Activated CD8-positive, alpha-beta memory T cell treated with anti-CD3 and anti-CD28 coated beads, Interleukin-2, amount 50 U/mL, for 48 hours (primary cell): ENCODE measurements around the gene MRPL23.
"Not testable (repeated sequence)": the region's sequence is repeated elsewhere in the genome, so short reads cannot be mapped to it uniquely, and the experiment has no call there.

Experiments used
- DNase-seq: peaks from one replicate; pipeline ENCODE4 v3.0.0-alpha.2; 2020

MRPL23 gene

DNA sequence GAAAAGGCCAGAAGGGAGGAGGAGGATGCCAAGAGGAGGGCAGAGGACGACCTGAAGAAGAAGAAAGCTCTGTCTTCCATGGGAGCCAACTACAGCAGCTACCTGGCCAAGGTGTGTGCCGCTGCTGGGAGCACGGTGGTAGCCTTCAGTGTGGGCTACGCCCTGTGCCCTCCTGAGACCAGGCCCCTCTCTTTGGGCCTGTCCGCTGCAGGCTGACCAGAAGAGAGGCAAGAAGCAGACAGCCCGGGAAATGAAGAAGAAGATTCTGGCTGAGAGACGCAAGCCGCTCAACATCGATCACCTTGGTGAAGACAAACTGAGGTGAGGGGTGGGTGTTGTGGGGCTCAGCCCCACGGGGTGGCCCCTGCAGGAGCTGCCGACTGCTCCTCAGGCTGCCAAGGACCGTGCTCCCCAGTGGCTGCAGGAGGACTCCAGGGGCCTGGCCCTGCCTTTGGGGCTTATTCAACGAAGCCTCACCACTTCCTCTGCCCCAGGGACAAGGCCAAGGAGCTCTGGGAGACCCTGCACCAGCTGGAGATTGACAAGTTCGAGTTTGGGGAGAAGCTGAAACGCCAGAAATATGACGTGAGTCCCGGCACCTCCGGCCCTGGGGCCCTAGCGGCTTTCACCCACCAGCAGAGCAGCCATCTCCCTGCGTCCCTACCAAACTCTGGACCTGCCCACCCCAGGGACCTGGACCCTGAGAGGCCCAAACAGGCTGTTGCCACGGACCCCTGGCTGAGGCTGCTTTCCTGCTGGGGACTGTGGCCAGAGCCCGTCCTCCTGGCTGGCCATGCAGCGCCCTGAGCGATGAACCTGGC lies 12.6 kb upstream of the MRPL23 start:
- DNase-seq: no peak

- DNase-seq: no peak
Observed at GRCh38 chr11:1935156-1936071, 11.7 kb upstream of the MRPL23 start.

DNA sequence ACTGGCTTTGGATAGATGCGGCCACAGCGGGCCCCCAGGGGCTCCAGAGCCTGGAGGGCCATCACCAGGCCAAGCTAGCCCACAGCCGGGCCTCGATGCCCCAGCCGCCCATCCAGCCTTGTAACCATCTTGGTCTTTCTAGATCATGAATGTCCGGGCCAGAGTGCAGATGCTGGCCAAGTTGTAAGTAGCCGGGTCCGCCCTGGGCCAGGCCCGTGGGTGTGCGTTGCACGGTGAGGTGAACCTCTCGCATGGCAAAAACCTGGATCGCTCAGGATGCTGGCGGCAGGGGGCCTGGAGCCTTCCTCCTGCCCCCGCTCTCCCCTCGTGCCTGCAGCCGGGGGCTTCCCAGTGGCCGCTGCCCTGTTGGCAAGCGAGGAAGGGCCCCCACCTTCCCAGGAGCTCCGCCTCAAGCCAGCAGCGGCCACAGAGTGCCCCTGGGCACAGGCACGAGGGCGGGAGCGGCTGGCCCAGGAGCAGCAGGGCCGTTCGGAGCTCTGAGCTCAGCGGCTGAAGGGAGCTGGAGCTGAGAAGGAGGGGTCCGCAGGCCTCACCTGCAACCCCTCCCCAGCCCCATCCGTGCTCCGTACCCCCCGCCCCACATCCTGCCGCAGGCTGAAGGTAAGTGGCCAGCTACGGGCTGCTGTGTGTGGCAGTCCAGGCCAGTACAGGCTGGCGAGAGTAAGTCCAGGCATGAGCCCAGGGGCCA lies 10.9 kb upstream of the MRPL23 start:
- no peak for DNase-seq

GRCh38 chr11:1936781-1937615 lies 10.1 kb upstream of the MRPL23 start:
- DNase-seq: no peak

- DNase-seq: no peak
Observed at GRCh38 chr11:1937616-1938342, 9.4 kb upstream of the MRPL23 start.

- DNase-seq: no peak
Observed at GRCh38 chr11:1938343-1939005, 8.7 kb upstream of the MRPL23 start.

DNA sequence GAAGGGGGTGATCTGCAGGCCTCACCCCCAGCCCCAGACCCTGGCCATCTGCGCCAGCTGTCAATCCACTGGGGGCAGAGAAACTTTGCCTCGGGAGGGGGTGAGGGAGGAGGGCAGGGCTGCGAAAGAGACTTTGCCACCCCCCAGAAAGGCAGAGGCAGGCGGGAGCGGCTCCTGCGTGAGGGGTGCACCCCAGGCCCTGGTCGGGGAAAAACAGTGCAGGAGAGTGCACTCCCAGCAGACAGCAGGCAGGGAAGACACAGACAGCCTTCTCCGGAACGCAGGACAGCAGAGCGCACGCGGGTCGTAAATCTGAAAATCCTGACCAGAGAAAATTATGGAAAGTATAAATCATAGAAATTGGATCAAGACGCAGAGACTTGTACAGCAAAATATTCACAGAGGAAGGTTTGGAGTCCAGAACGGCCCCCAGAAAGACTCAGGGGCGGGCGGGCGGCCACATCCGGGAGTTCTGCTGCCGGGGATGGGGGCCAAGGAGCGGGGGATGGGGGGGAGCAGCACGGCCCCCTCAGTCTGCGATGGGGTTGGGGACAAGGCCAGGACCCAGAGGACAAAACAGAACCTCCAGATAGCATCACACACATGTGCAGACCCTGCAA lies 8.0 kb upstream of the MRPL23 start:
- DNase-seq: no peak

GRCh38 chr11:1939788-1940187 lies 7.3 kb upstream of the MRPL23 start:
- DNase-seq: not testable (repeated sequence)

DNA sequence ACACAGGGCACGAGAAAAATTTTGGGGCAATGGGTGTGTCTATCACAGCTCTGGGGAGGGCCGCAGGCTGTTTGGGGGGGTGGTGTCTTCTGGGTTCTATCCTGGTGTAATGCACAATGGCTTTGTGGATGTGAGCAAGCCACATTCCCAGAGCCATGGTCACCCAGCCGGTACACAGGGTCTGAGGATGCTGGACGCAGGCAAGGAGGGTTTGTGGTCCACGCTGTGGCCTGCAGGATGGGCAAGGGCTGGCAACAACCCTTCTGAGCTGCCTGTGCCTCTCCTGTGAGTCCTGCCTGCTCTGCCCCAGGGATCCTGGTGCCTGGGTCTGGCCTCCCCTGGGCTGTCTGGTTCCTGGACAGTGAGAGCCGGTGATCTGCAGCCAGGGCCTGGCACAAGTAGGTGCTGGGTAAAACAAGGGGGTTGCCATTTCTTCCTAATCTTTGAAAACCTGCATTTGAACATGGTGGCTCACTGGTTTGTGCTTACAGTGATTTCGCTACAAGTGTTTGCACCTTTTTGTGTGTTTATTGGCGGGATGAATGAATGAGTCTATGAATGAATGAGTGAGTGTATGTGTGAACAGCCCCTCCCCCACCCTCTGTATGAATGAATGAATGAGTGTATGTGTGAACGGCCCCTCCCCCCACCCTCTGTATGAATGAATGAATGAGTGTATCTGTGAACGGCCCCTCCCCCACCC lies 4.4 kb upstream of the MRPL23 start:
- DNase-seq: no peak

DNA sequence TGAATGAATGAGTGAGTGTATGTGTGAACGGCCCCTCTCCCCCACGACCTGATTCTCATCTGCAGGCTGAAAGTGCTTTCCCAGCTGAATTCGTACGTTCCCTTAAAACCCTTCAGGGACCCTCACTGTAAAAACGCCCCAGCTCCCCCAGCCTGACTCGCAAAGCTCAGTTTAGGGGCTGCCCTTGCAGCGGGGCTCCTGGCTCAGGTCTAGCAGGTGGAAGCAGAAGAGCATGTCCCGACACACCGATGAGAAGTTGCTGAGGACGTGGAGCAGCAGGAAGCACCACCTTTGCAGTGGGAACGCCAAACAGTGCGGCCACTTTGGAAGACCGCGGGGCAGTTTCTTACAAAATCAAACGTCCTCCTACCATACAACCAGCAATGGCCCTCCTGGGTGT lies 3.6 kb upstream of the MRPL23 start:
- DNase-seq: no peak

- DNase-seq: no peak
Observed at GRCh38 chr11:1943977-1944376, 3.2 kb upstream of the MRPL23 start.

- DNase-seq: no peak
Observed at GRCh38 chr11:1947592-1948237, 583 bp downstream of the MRPL23 start.

- peak; percentile 13 for DNase-seq
Observed at GRCh38 chr11:1948389-1948788, 1.3 kb downstream of the MRPL23 start.

DNA sequence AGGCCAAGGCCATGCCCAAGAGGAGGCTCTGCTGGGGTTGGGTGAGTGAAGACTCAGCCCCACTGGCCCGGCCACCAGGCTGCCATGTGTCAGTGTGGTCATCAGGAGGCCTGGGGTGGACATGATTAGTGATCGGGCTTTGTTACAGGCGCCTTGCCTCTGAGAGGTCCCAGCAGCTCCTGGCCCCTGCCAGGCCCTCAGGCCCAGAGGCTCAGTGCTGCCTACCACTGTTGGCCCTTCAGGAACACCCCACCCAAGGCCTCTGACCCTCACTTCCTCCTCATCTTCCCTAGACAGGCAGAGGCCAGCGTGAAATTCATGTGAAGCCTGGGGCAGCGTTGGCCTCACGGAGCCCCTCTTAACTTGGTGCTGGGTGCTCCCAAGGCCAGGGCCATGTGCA lies 2.2 kb downstream of the MRPL23 start:
- peak; percentile 36 for DNase-seq

DNA sequence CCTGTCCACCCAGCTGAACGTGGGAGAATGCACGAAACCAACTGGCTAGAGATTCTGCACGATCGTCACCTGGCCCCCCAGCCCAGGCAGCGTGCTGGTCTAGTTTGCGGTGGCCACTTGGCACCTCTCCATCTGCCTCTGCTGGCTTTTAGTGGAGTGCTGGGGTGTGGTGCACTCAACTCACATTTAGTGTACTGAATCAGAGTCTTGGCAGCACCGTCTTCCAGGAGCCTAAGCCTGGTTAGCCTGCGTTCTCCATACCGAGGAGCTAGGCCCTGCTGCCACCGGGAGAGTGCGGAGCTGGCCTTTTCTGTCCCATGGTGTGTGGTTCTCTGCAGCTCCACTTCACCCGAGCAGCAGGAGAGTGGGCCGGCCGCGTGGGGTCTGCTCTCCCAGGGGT lies 2.8 kb downstream of the MRPL23 start:
- no peak for DNase-seq

GRCh38 chr11:1952806-1953482 lies 5.8 kb downstream of the MRPL23 start:
- DNase-seq: peak; percentile 22

DNA sequence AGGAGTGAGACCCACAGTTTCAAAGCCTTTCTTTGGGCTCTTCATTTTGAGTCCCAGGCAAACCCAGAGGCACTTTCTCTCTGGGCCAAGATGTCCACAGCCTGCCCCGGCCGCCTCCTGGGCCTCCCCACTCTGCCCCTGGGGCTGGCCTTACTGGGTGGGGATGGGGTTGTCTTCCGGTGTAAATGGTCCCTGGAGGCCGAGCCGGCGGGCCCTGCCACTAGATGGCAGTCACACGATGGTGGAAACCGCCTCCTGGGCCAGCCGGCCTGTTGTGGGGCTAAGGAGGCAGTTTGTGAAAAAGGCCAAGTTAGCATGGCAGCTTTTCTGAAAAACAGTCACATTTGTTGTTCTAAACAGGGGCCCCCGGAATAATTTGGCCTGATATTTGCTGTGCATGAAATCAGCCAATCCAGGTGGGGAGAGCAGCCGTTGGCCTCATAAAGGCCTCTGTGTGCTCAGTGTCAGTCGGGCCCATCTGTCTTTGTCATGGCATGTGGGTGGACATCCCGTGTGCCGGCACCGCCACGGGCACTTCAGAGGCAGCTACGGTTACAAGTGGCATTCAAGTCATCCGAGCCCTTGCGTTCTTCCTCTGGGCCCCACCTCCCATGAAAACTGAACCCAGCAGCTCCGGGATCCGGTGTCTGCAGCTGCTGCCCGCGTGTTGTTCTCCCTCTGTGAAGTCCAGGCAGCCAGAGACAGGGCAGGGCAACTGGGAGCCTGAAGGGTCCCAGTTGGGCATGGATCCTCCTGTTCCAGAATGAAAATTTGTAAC lies 6.5 kb downstream of the MRPL23 start:
- peak; percentile 59 for DNase-seq

DNA sequence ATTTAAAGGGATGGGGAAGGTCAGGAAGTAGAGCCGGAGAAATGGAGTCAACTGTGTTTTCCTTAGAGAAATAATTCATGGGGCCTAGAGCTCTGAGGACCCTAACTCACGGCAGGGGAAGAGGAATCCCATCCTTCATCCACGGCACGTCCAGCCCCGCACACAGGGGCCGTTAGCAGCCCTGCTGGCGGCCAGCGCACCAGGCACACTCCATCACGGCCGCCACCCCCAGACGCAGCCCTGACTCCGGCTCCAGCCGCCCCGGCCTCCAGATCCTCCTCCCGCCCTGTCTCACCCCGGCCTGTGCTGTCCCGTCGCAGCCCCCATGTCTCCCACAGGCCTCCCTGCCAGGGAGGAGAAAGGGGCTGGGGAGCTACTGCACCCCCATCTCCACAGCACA lies 11.2 kb downstream of the MRPL23 start:
- no peak for DNase-seq
